Esophagus (tissue), 2 donors: ENCODE results near the gene EGFR. TPM values are rescaled to one million over a fixed set of nuclear protein-coding genes. Genes with fewer than 3 reads are reported as not detected.

ENCODE experiments used
- H3K27ac ChIP-seq, 2 donors: one replicate each; pipeline ENCODE4 v1.5.1; 2013; ENCODE audit warnings: low read depth in 2 of 2, mild to moderate bottlenecking in 2 of 2, inconsistent platforms in 1 of 2, low read length in 1 of 2, moderate library complexity in 1 of 2
- H3K27me3 ChIP-seq, 2 donors: one replicate each; pipeline ENCODE4 v1.6.1; 2013; ENCODE audit warnings: low read length in 2 of 2, control low read depth in 1 of 2, mild to moderate bottlenecking in 1 of 2; ENCODE audit not compliant: insufficient read depth in 2 of 2, control insufficient read depth in 1 of 2
- H3K36me3 ChIP-seq, 2 donors: one replicate each; pipeline ENCODE4 v1.6.1; 2013; ENCODE audit warnings: low read length in 1 of 2; ENCODE audit not compliant: control insufficient read depth in 2 of 2, insufficient read depth in 2 of 2
- H3K4me1 ChIP-seq, 2 donors: one replicate each; pipeline ENCODE4 v1.6.1; 2013; ENCODE audit warnings: low read length in 1 of 2; ENCODE audit not compliant: control insufficient read depth in 2 of 2, insufficient read depth in 2 of 2
- H3K4me3 ChIP-seq, 2 donors: one replicate each; pipeline ENCODE4 v1.5.1; 2013; ENCODE audit warnings: low read length in 2 of 2, mild to moderate bottlenecking in 2 of 2, low read depth in 1 of 2, moderate library complexity in 1 of 2
- H3K9me3 ChIP-seq, 2 donors: one replicate each; pipeline ENCODE4 v1.6.1; 2013; ENCODE audit warnings: mild to moderate bottlenecking in 2 of 2, low read depth in 1 of 2, low read length in 1 of 2, moderate library complexity in 1 of 2; ENCODE audit not compliant: control insufficient read depth in 2 of 2, insufficient read depth in 1 of 2
- WGBS, 2 donors: extraction: QIAGEN DNeasy Blood & Tissue Kit; methylation state at CpG; one replicate each; pipeline ENCODE4 v1.1.7; 2013; 5-methylcytosine and 5-hydroxymethylcytosine counted together
- polyA plus RNA-seq, 2 donors: library from polyadenylated mRNA; stranded (reverse); fragments of 200-250 nt; gene quantifications; one replicate each; pipeline ENCODE4 v1.2.3, GENCODE V29; 2013
- donor health status: healthy with polysubstance abuse.
- donor health status: Bipolar disorder and iron deficiency.

The EGFR gene
- polyA plus RNA-seq, 2 donors: 12.8 to 16.1 TPM

- Histone ChIP-seq H3K27me3 (no peaks in the 10 kb centered on the region), H3K4me3 (no peak overlapping the region), H3K36me3 (no peaks in the 10 kb centered on the region), H3K27ac (peak overlapping the region in 1 of 2 donors; percentile 75), H3K4me1 (peaks cover 5 to 25% of the 10 kb centered on the region in 2 donors), H3K9me3 (no peaks in the 10 kb centered on the region)
- WGBS, 2 donors: 77 to 86% methylated on average over 11 of the region's 11 CpGs
Measured at GRCh38 chr7:55112056-55112455, 93.2 kb downstream of the EGFR start.

- Histone ChIP-seq H3K9me3 (no peaks in the 10 kb centered on the region), H3K36me3 (no peaks in the 10 kb centered on the region), H3K27ac (peak overlapping the region in 1 of 2 donors; percentile 14), H3K4me1 (peaks cover 5 to 24% of the 10 kb centered on the region in 2 donors), H3K27me3 (no peaks in the 10 kb centered on the region), H3K4me3 (no peak overlapping the region)
- 53 to 57% methylated on average over 3 of the region's 3 CpGs for WGBS, 2 donors
Measured at GRCh38 chr7:55113760-55114540, 95.1 kb downstream of the EGFR start.

DNA sequence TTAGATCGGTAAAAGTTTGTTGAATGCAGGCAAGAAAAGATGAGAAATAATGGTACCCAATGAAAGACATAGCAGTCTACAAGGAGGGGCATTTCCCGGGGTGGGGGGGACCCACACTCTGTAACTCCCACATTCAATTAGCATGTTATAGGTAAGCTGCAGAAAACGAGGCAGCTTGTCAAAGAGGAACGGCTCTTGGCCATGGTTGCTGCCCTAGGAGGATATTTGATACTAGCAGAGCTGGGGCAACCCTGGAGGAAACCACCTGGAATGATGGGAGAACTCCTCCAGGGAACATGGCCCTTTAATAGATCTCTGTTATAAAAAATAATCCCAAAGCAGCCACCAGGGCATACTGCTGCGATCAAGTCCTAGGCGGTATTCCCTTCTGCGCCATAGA lies 98.5 kb downstream of the EGFR start:
- peaks cover 2 to 22% of the 10 kb centered on the region in 2 donors for H3K4me1 ChIP-seq
- H3K9me3 ChIP-seq: no peaks in the 10 kb centered on the region
- no peaks in the 10 kb centered on the region for H3K27me3 ChIP-seq
- no peaks in the 10 kb centered on the region for H3K36me3 ChIP-seq
- H3K27ac ChIP-seq: no peak overlapping the region
- no peak overlapping the region for H3K4me3 ChIP-seq
- WGBS, 2 donors: 83 to 87% methylated on average over 7 of the region's 7 CpGs

GRCh38 chr7:55118426-55118825 lies 99.6 kb downstream of the EGFR start:
- Histone ChIP-seq H3K27ac (peak overlapping the region in 1 of 2 donors; percentile 35), H3K9me3 (no peaks in the 10 kb centered on the region), H3K4me3 (no peak overlapping the region), H3K36me3 (no peaks in the 10 kb centered on the region), H3K27me3 (no peaks in the 10 kb centered on the region), H3K4me1 (peaks cover 2 to 20% of the 10 kb centered on the region in 2 donors)
- 82% methylated on average over 5 of the region's 5 CpGs for WGBS, 2 donors

DNA sequence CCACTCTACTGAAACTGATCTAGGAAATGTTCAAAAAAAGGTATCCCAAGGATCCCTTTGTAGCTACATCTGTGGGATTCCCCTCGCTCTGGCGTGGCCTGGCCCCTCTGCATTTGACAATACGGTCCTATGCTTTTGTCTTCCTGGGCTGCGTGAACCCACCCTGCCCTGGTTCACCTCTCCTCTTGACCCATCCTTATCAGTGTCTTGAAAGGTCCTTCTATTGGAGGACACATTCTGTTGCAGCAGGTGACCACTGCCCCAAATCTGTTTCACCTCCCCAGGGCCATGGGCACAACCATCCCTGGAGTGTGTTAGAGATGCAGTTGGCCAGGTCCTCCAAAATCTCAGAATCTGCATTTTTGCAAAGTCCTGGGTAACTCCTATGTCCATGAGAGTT lies 100.8 kb downstream of the EGFR start:
- H3K9me3 ChIP-seq: no peaks in the 10 kb centered on the region
- 91 to 98% methylated on average over 4 of the region's 4 CpGs for WGBS, 2 donors
- peaks cover 2 to 22% of the 10 kb centered on the region in 2 donors for H3K4me1 ChIP-seq
- peak overlapping the region; percentile 1 to 6 for H3K27ac ChIP-seq
- no peak overlapping the region for H3K4me3 ChIP-seq
- no peaks in the 10 kb centered on the region for H3K36me3 ChIP-seq
- no peaks in the 10 kb centered on the region for H3K27me3 ChIP-seq

DNA sequence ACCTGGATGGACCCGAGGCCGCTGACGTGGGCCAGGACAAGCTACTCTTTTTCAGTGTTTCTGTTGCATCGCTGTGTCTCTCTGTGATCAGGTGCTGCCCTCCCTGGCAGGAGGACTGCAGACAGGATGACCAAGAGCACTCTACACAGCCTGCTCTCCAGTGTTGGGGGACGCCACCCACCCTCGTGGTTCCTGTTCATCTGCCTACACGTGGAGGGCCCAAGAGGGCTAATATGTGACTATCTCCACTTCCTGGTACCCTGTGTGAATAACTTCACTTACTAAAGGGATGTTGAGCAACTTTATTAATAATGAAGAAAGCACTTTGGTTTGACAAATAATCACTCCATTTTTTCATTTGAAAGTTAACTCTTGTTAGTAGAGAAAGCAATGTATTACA lies 101.3 kb downstream of the EGFR start:
- H3K4me3 ChIP-seq: no peak overlapping the region
- no peaks in the 10 kb centered on the region for H3K36me3 ChIP-seq
- WGBS, 2 donors: 84 to 87% methylated on average over 7 of the region's 7 CpGs
- no peaks in the 10 kb centered on the region for H3K27me3 ChIP-seq
- peaks cover 5 to 27% of the 10 kb centered on the region in 2 donors for H3K4me1 ChIP-seq
- H3K27ac ChIP-seq: peak overlapping the region; percentile 1 to 6
- no peaks in the 10 kb centered on the region for H3K9me3 ChIP-seq

- Histone ChIP-seq H3K4me1 (peaks cover 5 to 27% of the 10 kb centered on the region in 2 donors), H3K4me3 (no peak overlapping the region), H3K36me3 (no peaks in the 10 kb centered on the region), H3K27me3 (no peaks in the 10 kb centered on the region), H3K27ac (peak overlapping the region; percentile 65 to 80), H3K9me3 (no peaks in the 10 kb centered on the region)
- WGBS, 2 donors: 45 to 52% methylated on average over 7 of the region's 7 CpGs
Measured at GRCh38 chr7:55120501-55121198, 101.8 kb downstream of the EGFR start.

- Histone ChIP-seq H3K4me1 (peaks cover 5 to 27% of the 10 kb centered on the region in 2 donors), H3K27ac (peak overlapping the region; percentile 65 to 70), H3K9me3 (no peaks in the 10 kb centered on the region), H3K36me3 (no peaks in the 10 kb centered on the region), H3K27me3 (no peaks in the 10 kb centered on the region), H3K4me3 (no peak overlapping the region)
- WGBS, 2 donors: 58 to 62% methylated on average over 5 of the region's 5 CpGs
Measured at GRCh38 chr7:55121249-55121648, 102.4 kb downstream of the EGFR start.

DNA sequence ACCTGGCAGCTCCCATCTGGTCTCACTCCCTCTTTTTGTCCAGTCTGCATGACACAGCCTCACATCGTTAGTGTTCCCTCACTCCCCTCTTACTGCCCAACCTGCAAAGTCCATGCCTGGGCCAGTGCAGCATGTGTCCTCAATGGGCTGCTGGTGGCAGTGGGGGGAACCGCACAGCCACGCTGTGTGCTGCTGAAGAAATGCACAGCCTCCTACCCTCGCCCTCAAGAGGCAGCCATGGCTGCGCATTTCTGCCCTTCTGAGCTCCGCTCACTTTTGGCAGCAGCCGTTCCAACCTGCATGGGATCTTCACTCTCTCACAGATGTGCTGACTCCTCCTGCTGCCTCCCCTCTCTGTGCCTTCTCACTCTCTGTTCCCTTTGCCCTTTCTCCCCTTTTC lies 103.4 kb downstream of the EGFR start:
- H3K27ac ChIP-seq: peak overlapping the region in 1 of 2 donors; percentile 28
- no peaks in the 10 kb centered on the region for H3K9me3 ChIP-seq
- no peaks in the 10 kb centered on the region for H3K27me3 ChIP-seq
- H3K4me3 ChIP-seq: no peak overlapping the region
- H3K4me1 ChIP-seq: peaks cover 5 to 27% of the 10 kb centered on the region in 2 donors
- no peaks in the 10 kb centered on the region for H3K36me3 ChIP-seq
- 82 to 89% methylated on average over 7 of the region's 7 CpGs for WGBS, 2 donors
